Testis (tissue), 2 donors: Measurements from ENCODE around the gene VEGFB.

Experiments used
- POLR2A ChIP-seq: fragments of 450-650 bp; IDR thresholded peaks from one replicate; pipeline ENCODE4 v1.6.1; 2017; ENCODE audit warnings: antibody characterized with exemption, mild to moderate bottlenecking, moderate library complexity
- TF ChIP-seq, protein P1 (sequence below), 3 experiments: fragments of 450-650 bp in 2 of 3; fragments of 200-600 bp in 1 of 3; sonication (generic) in 1 of 3; IDR thresholded peaks; one replicate each; pipeline ENCODE4 v1.5.1; 2016 to 2019; ENCODE audit warnings: antibody characterized with exemption in 3 of 3, mild to moderate bottlenecking in 2 of 3, moderate library complexity in 1 of 3

DNA sequence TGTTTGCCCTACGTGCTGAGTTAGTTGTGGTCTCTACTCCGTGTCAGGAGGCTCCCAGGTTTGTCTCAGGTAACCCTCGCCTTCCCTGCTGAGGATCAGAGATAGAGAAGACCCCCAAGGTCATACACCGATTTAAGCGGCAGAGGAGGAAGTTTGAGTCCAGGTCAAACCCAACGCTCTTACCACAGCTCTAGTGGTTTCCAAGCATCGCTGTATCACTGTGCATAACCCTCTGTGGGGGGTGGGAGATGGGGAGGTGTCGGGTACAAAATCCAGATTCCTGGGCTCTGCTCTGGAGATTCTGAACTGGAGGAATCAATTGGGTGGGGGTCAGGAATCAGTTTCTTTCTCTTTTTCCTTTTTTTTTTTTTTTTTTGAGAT is 3.4 kb upstream of the VEGFB start:
- TF ChIP-seq, protein P1, sequence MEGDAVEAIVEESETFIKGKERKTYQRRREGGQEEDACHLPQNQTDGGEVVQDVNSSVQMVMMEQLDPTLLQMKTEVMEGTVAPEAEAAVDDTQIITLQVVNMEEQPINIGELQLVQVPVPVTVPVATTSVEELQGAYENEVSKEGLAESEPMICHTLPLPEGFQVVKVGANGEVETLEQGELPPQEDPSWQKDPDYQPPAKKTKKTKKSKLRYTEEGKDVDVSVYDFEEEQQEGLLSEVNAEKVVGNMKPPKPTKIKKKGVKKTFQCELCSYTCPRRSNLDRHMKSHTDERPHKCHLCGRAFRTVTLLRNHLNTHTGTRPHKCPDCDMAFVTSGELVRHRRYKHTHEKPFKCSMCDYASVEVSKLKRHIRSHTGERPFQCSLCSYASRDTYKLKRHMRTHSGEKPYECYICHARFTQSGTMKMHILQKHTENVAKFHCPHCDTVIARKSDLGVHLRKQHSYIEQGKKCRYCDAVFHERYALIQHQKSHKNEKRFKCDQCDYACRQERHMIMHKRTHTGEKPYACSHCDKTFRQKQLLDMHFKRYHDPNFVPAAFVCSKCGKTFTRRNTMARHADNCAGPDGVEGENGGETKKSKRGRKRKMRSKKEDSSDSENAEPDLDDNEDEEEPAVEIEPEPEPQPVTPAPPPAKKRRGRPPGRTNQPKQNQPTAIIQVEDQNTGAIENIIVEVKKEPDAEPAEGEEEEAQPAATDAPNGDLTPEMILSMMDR (IDR thresholded peaks at IDR 0.05), result no peak
- no peak for TF ChIP-seq POLR2A
